SHP77 treated with DMSO at 0.1 percent for 48 hours (cell line): ENCODE measurements around the gene UBP1.
"Not testable (repeated sequence)": the region's sequence is repeated elsewhere in the genome, so short reads cannot be mapped to it uniquely, and the experiment has no call there.

Source experiments
- DNase-seq: peaks from one replicate; lab custom pipeline; 2025; lab: John Stamatoyannopoulos, UW

UBP1 gene

GRCh38 chr3:33389908-33390307 lies 50.3 kb downstream of the UBP1 start:
- DNase-seq, result no peak

- no peak for DNase-seq
Observed at GRCh38 chr3:33388374-33389100, 51.7 kb downstream of the UBP1 start.

- DNase-seq, result no peak
Observed at GRCh38 chr3:33386631-33387030, 53.6 kb downstream of the UBP1 start.

GRCh38 chr3:33385423-33385822 lies 54.8 kb downstream of the UBP1 start:
- no peak for DNase-seq

GRCh38 chr3:33383951-33384350 lies 56.3 kb downstream of the UBP1 start:
- DNase-seq, result no peak

GRCh38 chr3:33380653-33381052 lies 59.6 kb downstream of the UBP1 start:
- DNase-seq, result no peak

- no peak for DNase-seq
Observed at GRCh38 chr3:33377931-33378330, 62.3 kb downstream of the UBP1 start.

GRCh38 chr3:33377489-33377888 lies 62.7 kb downstream of the UBP1 start:
- DNase-seq, result no peak

GRCh38 chr3:33373082-33373437 lies 67.1 kb downstream of the UBP1 start:
- no peak for DNase-seq

GRCh38 chr3:33372218-33373081 lies 67.8 kb downstream of the UBP1 start:
- DNase-seq, result no peak

GRCh38 chr3:33364531-33365128 lies 75.6 kb downstream of the UBP1 start:
- no peak for DNase-seq

GRCh38 chr3:33364060-33364459 lies 76.1 kb downstream of the UBP1 start:
- no peak for DNase-seq

GRCh38 chr3:33363113-33363800 lies 76.9 kb downstream of the UBP1 start:
- no peak for DNase-seq

GRCh38 chr3:33360136-33360825 lies 79.9 kb downstream of the UBP1 start:
- no peak for DNase-seq

- no peak for DNase-seq
Observed at GRCh38 chr3:33358172-33358781, 81.9 kb downstream of the UBP1 start.

GRCh38 chr3:33355611-33356010 lies 84.6 kb downstream of the UBP1 start:
- DNase-seq, result no peak

GRCh38 chr3:33339758-33340157 lies 100.4 kb downstream of the UBP1 start:
- DNase-seq, result no peak

GRCh38 chr3:33338936-33339465 lies 101.2 kb downstream of the UBP1 start:
- DNase-seq, result not testable (repeated sequence)
